Activated T-helper 2 cell treated with anti-CD3 and anti-CD28 coated beads, Interferon-gamma antibody, Interleukin-2, Interleukin-4, amounts not matched to agents 10 μg/mL and 5 μg/mL and 100 μg/mL, durations not matched to agents 14 hours and 24 hours and 36 hours (primary cell): ENCODE data around the gene BAIAP2. TPM values are rescaled to one million over a fixed set of nuclear protein-coding genes. Genes with fewer than 3 reads are reported as not detected.
"Not testable (repeated sequence)": the region's sequence is repeated elsewhere in the genome, so short reads cannot be mapped to it uniquely, and the experiment has no call there.

ENCODE experiments used
- DNase-seq: peaks from one replicate; pipeline ENCODE4 v3.0.0; 2021; ENCODE audit warnings: low spot score
- H3K27ac Mint-ChIP-seq: one replicate; pipeline ENCODE4 v1.8.0; 2021; ENCODE audit warnings: mixed read lengths
- H3K27me3 Mint-ChIP-seq: one replicate; pipeline ENCODE4 v1.8.0; 2021; ENCODE audit warnings: low read depth, mixed read lengths
- H3K36me3 Mint-ChIP-seq: one replicate; pipeline ENCODE4 v1.8.0; 2021; ENCODE audit warnings: low read depth, mixed read lengths
- H3K4me1 Mint-ChIP-seq: one replicate; pipeline ENCODE4 v1.8.0; 2021; ENCODE audit warnings: low read depth, mixed read lengths
- H3K4me3 Mint-ChIP-seq: one replicate; pipeline ENCODE4 v1.8.0; 2021; ENCODE audit warnings: low read depth, mild to moderate bottlenecking, moderate library complexity, mixed read lengths
- H3K9me3 Mint-ChIP-seq: one replicate; pipeline ENCODE4 v1.8.0; 2021; ENCODE audit warnings: mixed read lengths
- intact Hi-C: fragments of 100-400 bp; cut with micrococcal nuclease; formaldehyde crosslinking; loops from one replicate; pipeline ENCODE4 v1.15.1; 2023
- total RNA-seq: library from RNA; stranded (reverse); gene quantifications from 2 replicates; pipeline ENCODE4 v1.2.3, GENCODE V29; 2022

BAIAP2 gene
- total RNA-seq, 1 donor from 2014 or later: 5.3 TPM

DNA sequence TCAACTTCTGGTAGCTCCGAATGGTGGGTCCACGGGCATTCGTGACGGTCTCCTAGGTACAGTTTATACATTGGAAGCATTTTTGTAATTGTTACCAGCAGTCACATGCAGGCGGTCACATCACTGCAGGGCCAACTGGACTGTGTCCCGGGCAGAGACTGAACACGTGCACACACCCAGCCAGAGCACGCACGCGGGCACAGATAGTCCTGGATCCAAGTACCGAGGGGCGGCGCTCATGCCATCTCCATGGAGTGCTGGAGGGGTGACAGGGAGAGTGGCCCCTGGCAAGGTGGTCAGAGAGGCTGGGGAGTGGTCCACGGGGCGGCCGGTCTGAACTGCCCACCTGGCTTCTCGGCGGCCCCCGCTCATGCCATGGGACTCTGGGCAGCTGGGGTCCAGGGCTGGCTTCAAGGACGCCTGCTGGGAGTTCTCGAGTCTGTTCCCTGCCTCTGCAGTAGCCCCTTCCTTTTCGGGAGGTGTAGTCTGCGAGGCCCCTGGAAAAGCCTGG is 34.2 kb downstream of the BAIAP2 start:
- Mint-ChIP-seq H3K9me3 (no peaks in the 10 kb centered on the region), H3K4me3 (no peak overlapping the region), H3K27ac (no peak overlapping the region), H3K4me1 (no peaks in the 10 kb centered on the region), H3K27me3 (no peaks in the 10 kb centered on the region), H3K36me3 (no peaks in the 10 kb centered on the region)
- DNase-seq: no peak
- intact Hi-C loops: no loop called here

DNA sequence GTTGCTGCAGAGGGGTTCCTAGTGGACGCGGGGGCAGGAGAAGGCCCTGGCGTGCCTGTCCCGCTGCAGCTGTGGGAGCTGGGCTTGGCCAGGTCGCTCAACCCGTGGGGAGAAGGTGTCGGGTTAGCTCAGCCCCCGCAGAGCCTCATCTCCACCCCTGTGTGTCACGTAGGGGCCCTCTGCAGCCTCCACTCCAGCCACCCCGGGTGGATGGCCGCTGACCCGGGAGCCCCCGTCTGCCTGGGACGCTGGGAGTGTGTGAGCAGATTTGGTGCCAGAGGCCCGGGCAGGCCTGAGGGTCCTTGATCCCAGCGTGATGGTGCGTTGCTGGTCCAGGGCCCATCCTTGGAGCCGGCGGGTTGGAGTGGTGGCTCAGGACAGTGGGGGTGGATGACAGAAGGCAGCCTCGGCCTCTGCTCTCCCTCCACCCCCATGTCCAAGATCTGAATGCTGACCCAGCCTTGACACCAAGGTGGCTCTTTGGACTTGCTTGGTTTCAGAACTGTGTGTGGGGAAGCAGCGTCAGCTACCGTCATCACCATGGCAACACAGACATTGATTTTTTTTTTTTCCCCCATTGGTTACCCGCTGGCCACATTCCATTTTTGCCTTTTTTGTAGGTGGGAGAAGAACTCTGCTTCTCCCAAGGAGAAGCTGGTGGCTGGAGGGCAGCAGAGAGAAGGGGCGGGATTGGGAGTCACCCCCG is 35.7 kb downstream of the BAIAP2 start:
- Mint-ChIP-seq H3K9me3 (no peaks in the 10 kb centered on the region), H3K36me3 (no peaks in the 10 kb centered on the region), H3K4me1 (no peaks in the 10 kb centered on the region), H3K27me3 (no peaks in the 10 kb centered on the region), H3K4me3 (no peak overlapping the region), H3K27ac (no peak overlapping the region)
- DNase-seq: no peak
- intact Hi-C loops: no loop called here

DNA sequence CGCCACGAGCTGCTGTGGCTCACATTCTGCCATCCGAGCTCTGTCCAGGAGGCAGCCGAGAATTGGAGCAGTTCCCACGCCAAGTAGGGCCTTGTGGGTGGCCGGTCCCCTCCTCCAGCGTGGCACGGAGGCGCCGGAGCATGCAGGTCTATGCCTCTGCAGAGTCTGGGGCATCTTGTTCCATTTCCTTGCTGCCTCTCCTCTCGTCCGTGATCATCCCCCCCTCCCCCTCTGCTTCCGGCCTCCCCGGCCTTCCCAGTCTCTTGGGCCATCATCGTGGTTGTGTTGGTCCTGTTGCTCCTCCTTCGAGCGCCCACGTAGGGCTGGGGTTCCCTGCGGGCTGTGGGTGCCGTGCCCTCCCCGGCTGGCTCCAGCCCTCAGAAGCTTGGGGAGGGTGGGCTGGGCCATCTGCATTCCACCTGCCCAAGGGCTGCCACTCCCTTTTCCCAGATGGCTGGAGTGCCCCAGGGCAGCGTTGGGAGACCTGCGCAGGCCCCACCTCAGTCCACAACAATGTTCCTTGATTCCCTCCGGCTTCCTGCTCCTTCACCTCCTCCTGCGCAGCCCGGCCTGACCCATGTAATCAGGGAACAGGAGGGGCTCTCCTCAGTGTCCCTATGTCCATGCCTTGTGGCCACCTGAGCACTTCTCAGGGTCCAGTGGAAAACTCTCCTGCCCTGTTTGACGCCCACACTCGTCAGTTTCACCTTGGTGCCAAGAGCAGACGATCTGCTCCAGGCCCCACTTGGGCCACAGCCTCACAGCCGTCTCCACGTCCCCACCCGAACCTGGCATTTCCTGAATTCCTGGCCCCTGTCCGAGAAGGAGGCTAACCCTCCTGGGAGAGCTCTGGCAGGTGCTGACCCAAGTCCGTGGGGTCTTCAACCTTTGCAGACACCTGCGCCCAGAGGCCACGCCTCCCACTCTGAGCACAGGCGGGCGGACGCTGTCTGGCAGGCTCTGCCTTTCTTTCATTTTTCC is 37.1 kb downstream of the BAIAP2 start:
- H3K4me3 Mint-ChIP-seq: no peak overlapping the region
- intact Hi-C loops: no loop called here
- no peaks in the 10 kb centered on the region for H3K27me3 Mint-ChIP-seq
- H3K4me1 Mint-ChIP-seq: no peaks in the 10 kb centered on the region
- H3K9me3 Mint-ChIP-seq: no peaks in the 10 kb centered on the region
- H3K27ac Mint-ChIP-seq: no peak overlapping the region
- no peak for DNase-seq
- no peaks in the 10 kb centered on the region for H3K36me3 Mint-ChIP-seq

DNA sequence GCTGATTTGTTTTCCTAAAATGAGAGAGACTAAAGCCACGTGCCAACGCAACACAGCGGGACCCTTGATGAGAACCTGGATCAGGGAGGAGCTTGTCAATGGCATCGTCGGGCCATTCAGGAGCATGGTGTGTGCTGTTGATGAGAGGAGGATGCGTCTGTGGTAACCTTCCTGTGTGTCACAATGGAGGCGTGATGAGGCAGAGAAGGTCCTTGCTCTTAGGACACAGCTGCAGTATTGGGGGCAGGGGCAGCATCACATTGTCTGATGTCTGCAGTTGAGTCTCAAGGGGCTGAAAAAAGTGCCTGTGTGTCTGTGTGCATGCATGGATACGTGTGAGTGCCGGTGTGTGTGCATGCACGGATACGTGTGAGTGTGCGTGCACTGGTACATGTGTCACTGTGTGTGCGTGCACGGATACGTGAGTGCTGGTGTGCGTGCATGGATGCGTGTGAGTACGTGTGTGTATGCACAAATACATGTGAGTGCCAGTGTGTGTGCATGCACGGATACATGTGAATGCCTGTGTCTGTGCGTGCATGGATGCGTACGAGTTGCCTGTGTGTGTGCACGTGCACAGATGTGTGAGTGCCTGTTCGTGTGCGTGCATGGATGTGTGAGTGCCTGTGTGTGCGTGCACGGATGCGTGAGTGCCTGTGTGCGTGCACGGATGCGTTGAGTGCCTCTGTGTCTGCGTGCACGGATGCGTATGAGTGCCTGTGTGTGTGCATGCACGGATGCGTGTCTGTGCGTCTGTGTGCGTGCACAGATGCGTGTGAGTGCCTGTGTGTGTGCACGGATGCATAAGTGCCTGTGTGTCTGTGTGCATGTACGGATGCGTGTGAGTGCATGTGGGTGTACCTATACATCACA is 39.3 kb downstream of the BAIAP2 start:
- H3K4me3 Mint-ChIP-seq: no peak overlapping the region
- intact Hi-C loops: no loop called here
- no peak for DNase-seq
- H3K9me3 Mint-ChIP-seq: no peaks in the 10 kb centered on the region
- no peaks in the 10 kb centered on the region for H3K4me1 Mint-ChIP-seq
- H3K36me3 Mint-ChIP-seq: no peaks in the 10 kb centered on the region
- no peak overlapping the region for H3K27ac Mint-ChIP-seq
- H3K27me3 Mint-ChIP-seq: no peaks in the 10 kb centered on the region

DNA sequence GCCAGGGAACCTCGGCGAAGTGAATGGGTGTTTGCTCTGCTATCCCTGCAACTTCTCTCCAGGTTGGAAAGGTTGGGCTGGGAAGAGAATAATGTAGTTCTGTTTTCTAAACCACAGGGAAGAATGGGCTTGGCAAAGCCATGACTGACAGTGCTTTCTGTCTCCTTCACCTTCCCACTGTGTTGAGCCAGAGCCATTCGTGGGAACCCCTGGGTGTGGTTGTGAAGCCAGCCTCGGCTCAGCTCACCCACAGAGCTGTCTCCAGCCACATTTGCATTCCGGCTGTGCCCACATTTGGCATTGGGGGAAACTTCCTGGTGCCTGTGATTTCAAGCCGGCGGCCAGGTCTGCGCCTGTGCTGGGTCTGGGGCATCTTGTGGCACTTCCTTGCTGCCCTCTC is 39.9 kb downstream of the BAIAP2 start:
- H3K4me1 Mint-ChIP-seq: no peaks in the 10 kb centered on the region
- H3K9me3 Mint-ChIP-seq: no peaks in the 10 kb centered on the region
- intact Hi-C loops: no loop called here
- DNase-seq: no peak
- no peaks in the 10 kb centered on the region for H3K36me3 Mint-ChIP-seq
- no peaks in the 10 kb centered on the region for H3K27me3 Mint-ChIP-seq
- no peak overlapping the region for H3K4me3 Mint-ChIP-seq
- H3K27ac Mint-ChIP-seq: no peak overlapping the region

DNA sequence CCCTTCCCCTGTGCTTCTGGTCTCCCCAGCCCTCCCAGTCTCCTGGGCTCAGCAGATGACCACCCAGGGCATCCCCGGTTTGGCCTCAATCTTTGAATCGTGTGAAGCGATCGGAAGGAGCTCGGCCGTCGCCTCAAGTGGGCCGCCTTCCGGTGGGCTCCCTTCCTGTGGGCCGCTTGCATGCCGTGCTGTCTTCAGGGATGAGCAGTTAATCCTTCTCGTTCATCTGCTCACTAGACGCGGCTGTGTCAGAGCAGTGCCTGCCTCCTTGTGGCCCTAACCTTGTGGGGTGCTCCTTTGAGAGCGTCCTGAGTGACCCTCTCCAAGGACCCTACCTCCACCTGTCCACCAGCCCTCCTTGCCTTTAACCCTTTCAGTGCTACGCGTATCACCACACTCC is 40.4 kb downstream of the BAIAP2 start:
- H3K27ac Mint-ChIP-seq: no peak overlapping the region
- intact Hi-C loops: no loop called here
- no peak overlapping the region for H3K4me3 Mint-ChIP-seq
- no peaks in the 10 kb centered on the region for H3K36me3 Mint-ChIP-seq
- no peaks in the 10 kb centered on the region for H3K4me1 Mint-ChIP-seq
- no peak for DNase-seq
- H3K9me3 Mint-ChIP-seq: no peaks in the 10 kb centered on the region
- H3K27me3 Mint-ChIP-seq: no peaks in the 10 kb centered on the region

DNA sequence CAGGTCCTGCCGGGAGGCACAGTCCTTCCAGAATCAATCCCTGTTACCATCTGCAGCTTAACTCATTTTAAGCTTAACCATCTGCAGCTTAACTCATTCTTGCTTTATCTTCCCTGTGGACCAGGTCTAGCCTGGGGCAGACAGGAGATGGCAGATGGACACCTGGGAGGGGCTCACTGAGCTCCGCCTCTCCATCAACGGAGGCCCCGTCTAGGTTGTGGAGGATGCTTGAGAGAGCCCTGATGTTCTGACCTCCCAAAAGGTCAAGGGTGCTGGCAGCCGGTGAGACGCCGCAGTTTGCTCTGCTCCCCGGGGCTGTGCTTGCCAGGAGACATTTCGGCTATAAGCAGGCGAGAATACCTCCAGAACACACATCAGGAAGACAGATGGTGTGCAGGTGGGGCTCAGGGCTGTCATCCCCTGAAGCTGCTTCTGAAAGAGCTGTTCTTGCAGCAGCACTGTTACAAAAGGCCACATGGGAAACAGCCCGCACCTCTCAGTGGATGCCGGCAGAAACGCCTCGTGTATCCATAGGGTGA is 41.3 kb downstream of the BAIAP2 start:
- no peak overlapping the region for H3K27ac Mint-ChIP-seq
- H3K4me3 Mint-ChIP-seq: no peak overlapping the region
- no peak for DNase-seq
- intact Hi-C loops: no loop called here
- H3K27me3 Mint-ChIP-seq: no peaks in the 10 kb centered on the region
- no peaks in the 10 kb centered on the region for H3K4me1 Mint-ChIP-seq
- no peaks in the 10 kb centered on the region for H3K36me3 Mint-ChIP-seq
- no peaks in the 10 kb centered on the region for H3K9me3 Mint-ChIP-seq

DNA sequence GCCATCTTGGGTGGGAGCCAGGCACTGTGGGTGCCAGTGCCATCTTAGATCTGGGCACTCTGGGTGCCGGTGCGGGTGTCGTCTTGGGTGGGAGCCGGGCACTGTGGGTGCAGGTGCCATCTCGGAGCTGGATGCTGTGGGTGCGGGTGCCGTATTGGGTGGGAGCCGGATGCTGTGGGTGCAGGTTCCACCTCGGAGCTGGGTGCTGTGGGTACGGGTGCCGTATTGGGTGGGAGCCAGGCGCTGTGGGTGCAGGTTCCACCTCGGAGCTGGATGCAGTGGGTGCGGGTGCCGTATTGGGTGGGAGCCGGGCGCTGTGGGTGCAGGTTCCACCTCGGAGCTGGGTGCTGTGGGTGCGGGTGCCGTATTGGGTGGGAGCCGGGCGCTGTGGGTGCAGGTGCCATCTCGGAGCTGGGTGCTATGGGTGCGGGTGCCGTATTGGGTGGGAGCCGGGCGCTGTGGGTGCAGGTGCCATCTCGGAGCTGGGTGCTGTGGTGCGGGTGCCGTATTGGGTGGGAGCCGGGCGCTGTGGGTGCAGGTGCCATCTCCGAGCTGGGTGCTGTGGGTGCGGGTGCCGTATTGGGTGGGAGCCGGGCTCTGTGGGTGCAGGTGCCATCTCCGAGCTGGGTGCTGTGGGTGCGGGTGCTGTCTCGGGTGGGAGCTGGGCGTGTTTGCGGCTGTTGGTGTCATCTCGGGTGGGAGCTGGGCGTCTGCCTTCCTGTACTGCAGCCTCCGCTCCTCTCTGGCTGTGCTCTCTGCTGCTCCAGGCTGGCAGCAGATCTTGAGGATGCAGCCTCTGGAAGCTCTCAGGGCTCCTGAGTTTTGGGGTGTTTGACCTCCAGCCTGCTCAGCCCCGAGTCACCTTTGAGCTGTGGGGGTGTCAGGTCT is 43.3 kb downstream of the BAIAP2 start:
- H3K27ac Mint-ChIP-seq, H3K4me1 Mint-ChIP-seq, H3K27me3 Mint-ChIP-seq, DNase-seq, H3K36me3 Mint-ChIP-seq, H3K4me3 Mint-ChIP-seq, intact Hi-C loops, H3K9me3 Mint-ChIP-seq: not testable (repeated sequence)

DNA sequence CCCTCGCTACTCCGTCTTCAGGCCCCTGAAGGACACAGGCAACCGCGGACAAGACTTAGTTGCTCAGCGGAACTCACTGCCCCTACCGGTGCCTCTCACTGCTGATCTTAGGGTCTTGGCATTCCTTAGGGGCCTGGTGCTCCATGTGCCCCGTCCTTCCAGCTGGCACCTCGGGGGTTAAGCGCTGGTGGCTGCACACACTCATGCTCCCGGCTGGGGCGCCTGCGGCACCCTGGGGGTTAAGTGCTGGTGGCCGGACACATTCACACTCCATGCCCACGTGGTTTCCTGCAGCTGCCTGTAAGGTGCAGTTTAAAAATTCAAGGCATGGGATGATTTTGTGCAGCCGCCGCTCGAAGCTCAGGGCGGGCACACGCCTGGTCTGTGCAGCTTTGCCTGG is 45.1 kb downstream of the BAIAP2 start:
- no peaks in the 10 kb centered on the region for H3K4me1 Mint-ChIP-seq
- no peak overlapping the region for H3K27ac Mint-ChIP-seq
- no peaks in the 10 kb centered on the region for H3K9me3 Mint-ChIP-seq
- no peak for DNase-seq
- no peaks in the 10 kb centered on the region for H3K27me3 Mint-ChIP-seq
- no peak overlapping the region for H3K4me3 Mint-ChIP-seq
- intact Hi-C loops: no loop called here
- H3K36me3 Mint-ChIP-seq: no peaks in the 10 kb centered on the region

DNA sequence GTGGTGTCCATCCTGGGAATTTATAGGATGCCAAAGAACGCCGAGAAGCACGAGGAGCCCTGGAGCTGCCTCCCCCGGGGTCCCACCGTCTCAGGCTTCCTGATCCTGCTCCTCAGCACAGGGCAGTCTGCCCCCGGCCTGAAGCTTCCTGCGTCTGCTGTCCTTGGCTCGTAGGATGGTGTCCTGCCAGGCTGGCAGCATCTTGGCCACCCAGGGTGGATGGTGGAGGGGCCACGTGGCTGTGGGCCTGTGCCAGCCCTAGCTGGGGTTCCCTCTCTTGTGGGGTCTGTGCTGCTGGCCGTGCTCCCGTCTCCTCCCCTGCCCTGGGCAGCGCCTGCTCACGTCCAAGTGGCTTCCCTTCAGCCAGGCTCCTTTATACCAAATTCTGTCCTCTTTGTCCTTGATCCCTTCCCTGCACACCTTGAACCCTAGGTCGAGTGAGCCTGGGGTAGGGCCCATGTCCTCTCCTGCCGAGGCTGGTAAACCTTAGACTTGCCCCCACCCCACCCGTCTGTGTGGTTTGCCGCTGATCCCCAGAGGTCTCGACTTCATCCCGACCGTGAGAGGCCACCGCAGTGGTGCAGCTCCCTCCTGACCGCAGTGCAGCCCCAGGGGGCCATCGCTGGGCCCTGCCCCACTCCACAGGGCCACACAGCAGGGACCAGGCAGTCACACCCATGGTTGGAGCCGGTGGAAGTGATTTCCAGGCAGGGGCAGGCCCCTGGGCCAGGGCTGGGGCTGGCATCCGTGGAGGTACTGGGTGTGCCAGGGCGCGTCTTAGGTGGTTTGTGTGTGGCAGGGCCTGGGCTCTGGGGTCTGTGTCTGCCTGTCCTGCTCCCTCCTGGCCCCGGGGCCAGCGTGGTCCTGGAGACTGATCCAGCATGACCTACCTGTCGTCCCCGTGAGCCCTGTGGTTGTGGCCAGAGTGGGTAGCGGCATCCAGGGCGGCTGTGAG is 46.5 kb downstream of the BAIAP2 start:
- Mint-ChIP-seq H3K36me3 (no peaks in the 10 kb centered on the region), H3K27ac (no peak overlapping the region), H3K4me3 (no peak overlapping the region), H3K4me1 (no peaks in the 10 kb centered on the region), H3K9me3 (no peaks in the 10 kb centered on the region), H3K27me3 (no peaks in the 10 kb centered on the region)
- no peak for DNase-seq
- intact Hi-C loops: no loop called here
